GOT3 (cell line): ENCODE data around the gene CENPV.
"Not testable (repeated sequence)": the region's sequence is repeated elsewhere in the genome, so short reads cannot be mapped to it uniquely, and the experiment has no call there.

Experiments used
- DNase-seq: peaks from one replicate; lab custom pipeline; 2025; ENCODE audit warnings: mixed read lengths; lab: John Stamatoyannopoulos, UW

Gene CENPV

GRCh38 chr17:16353317-16354174, at the start of gene CENPV:
TSS of gene CENPV (minus strand) at chr17:16353469. CDS start at chr17:16353436, 33 bp downstream.
- no peak for DNase-seq

- DNase-seq = no peak
Measured at GRCh38 chr17:16398270-16399267, 45.3 kb upstream of the CENPV start.

GRCh38 chr17:16396693-16397092, 43.4 kb upstream of the CENPV start:
- DNase-seq = not testable (repeated sequence)

- not testable (repeated sequence) for DNase-seq
Measured at GRCh38 chr17:16395887-16396286, 42.6 kb upstream of the CENPV start.

GRCh38 chr17:16392491-16392890, 39.2 kb upstream of the CENPV start:
- not testable (repeated sequence) for DNase-seq

- no peak for DNase-seq
Measured at GRCh38 chr17:16391451-16391850, 38.2 kb upstream of the CENPV start.

- DNase-seq = not testable (repeated sequence)
Measured at GRCh38 chr17:16386126-16386507, 32.8 kb upstream of the CENPV start.

GRCh38 chr17:16384557-16384956, 31.3 kb upstream of the CENPV start:
- no peak for DNase-seq

GRCh38 chr17:16383772-16384287, 30.6 kb upstream of the CENPV start:
- DNase-seq = no peak

GRCh38 chr17:16383216-16383615, 29.9 kb upstream of the CENPV start:
- DNase-seq = no peak

- no peak for DNase-seq
Measured at GRCh38 chr17:16381496-16381820, 28.2 kb upstream of the CENPV start.

- DNase-seq = peak; percentile 85
Measured at GRCh38 chr17:16380640-16381495, 27.6 kb upstream of the CENPV start, which contains the start of gene UBB. TSS of gene UBB (plus strand) at chr17:16381091. CDS start at chr17:16381908, 817 bp downstream.

GRCh38 chr17:16379654-16380053, 26.4 kb upstream of the CENPV start:
- no peak for DNase-seq

- no peak for DNase-seq
Measured at GRCh38 chr17:16378636-16379282, 25.5 kb upstream of the CENPV start.

- no peak for DNase-seq
Measured at GRCh38 chr17:16377941-16378341, 24.7 kb upstream of the CENPV start.

- DNase-seq = no peak
Measured at GRCh38 chr17:16374146-16374938, 21.1 kb upstream of the CENPV start.

GRCh38 chr17:16371742-16372141, 18.5 kb upstream of the CENPV start:
- no peak for DNase-seq

GRCh38 chr17:16364625-16365024, 11.4 kb upstream of the CENPV start:
- no peak for DNase-seq

- DNase-seq = peak; percentile 27
Measured at GRCh38 chr17:16363749-16364536, 10.7 kb upstream of the CENPV start.
